GM23338 (cell line): Measurements from ENCODE around the gene EXOC6B. TPM values are rescaled to one million over a fixed set of nuclear protein-coding genes. Genes with fewer than 3 reads are reported as not detected.

ENCODE experiments used
- ATAC-seq: fragments of 200-7000 bp; cut with Tn5 transposase; 3 replicates; pipeline ENCODE4 v1.9.1; 2020
- DNase-seq: peaks from one replicate; pipeline ENCODE4 v3.0.0-alpha.2; 2015; ENCODE audit warnings: low spot score
- H2AFZ ChIP-seq: fragments of 200-600 bp; sonication (generic); 2 replicates; pipeline ENCODE4 v1.8.0; 2016; ENCODE audit warnings: antibody characterized with exemption, mild to moderate bottlenecking, moderate library complexity
- H3F3A ChIP-seq: fragments of 200-600 bp; sonication (generic); replicated peaks from 2 replicates; pipeline ENCODE4 v1.8.0; 2017; ENCODE audit warnings: antibody characterized with exemption, mixed run types, low read depth
- H3K27ac ChIP-seq: fragments of 200-600 bp; sonication (generic); 2 replicates; pipeline ENCODE4 v1.6.1; 2016; ENCODE audit warnings: low read depth
- H3K27me3 ChIP-seq: fragments of 200-600 bp; sonication (generic); 2 replicates; pipeline ENCODE4 v1.8.0; 2016; ENCODE audit warnings: mild to moderate bottlenecking, mixed run types, moderate library complexity; ENCODE audit not compliant: insufficient read depth
- H3K36me3 ChIP-seq: fragments of 200-600 bp; sonication (generic); 2 replicates; pipeline ENCODE4 v1.8.0; 2016; ENCODE audit warnings: mild to moderate bottlenecking; ENCODE audit not compliant: insufficient read depth
- H3K4me1 ChIP-seq: fragments of 200-600 bp; sonication (generic); 2 replicates; pipeline ENCODE4 v1.8.0; 2016; ENCODE audit warnings: mild to moderate bottlenecking, moderate library complexity; ENCODE audit not compliant: insufficient read depth
- H3K4me2 ChIP-seq: fragments of 200-600 bp; sonication (generic); 2 replicates; pipeline ENCODE4 v1.7.1; 2017; ENCODE audit warnings: mixed run types
- H3K4me3 ChIP-seq: fragments of 200-600 bp; sonication (generic); 2 replicates; pipeline ENCODE4 v1.6.1; 2016; ENCODE audit warnings: mixed run types
- H3K79me2 ChIP-seq: fragments of 200-600 bp; sonication (generic); replicated peaks from 2 replicates; pipeline ENCODE4 v1.8.0; 2017; ENCODE audit warnings: mild to moderate bottlenecking; ENCODE audit not compliant: insufficient read depth
- H3K9me2 ChIP-seq: fragments of 200-600 bp; sonication (generic); 2 replicates; pipeline ENCODE4 v1.8.0; 2017; ENCODE audit not compliant: insufficient read depth
- H4K20me1 ChIP-seq: fragments of 200-600 bp; sonication (generic); replicated peaks from 2 replicates; pipeline ENCODE4 v1.8.0; 2017; ENCODE audit warnings: mild to moderate bottlenecking; ENCODE audit not compliant: insufficient read depth
- H3K27ac Mint-ChIP-seq: 2 replicates; pipeline ENCODE4 v1.8.0; 2020; ENCODE audit warnings: inconsistent platforms, mild to moderate bottlenecking, moderate library complexity, mixed read lengths
- H3K27me3 Mint-ChIP-seq: 3 replicates; pipeline ENCODE4 v1.8.0; 2022; ENCODE audit warnings: low read depth, mild to moderate bottlenecking, moderate library complexity, mixed read lengths, inconsistent platforms; ENCODE audit not compliant: insufficient read depth, poor library complexity
- H3K36me3 Mint-ChIP-seq: 3 replicates; pipeline ENCODE4 v1.8.0; 2021; ENCODE audit warnings: low read depth, mild to moderate bottlenecking, inconsistent platforms, moderate library complexity, mixed read lengths
- H3K4me1 Mint-ChIP-seq: 3 replicates; pipeline ENCODE4 v1.8.0; 2020; ENCODE audit warnings: mild to moderate bottlenecking, inconsistent platforms, mixed read lengths
- H3K4me3 Mint-ChIP-seq: 3 replicates; pipeline ENCODE4 v1.8.0; 2021; ENCODE audit warnings: moderate library complexity, mild to moderate bottlenecking, inconsistent platforms, mixed read lengths
- H3K9me3 Mint-ChIP-seq: 3 replicates; pipeline ENCODE4 v1.8.0; 2020; ENCODE audit warnings: moderate library complexity, mild to moderate bottlenecking, inconsistent platforms, mixed read lengths
- CREB1 ChIP-seq: fragments of 250-450 bp; sonication (Bioruptor Pico); IDR thresholded peaks from 2 replicates; pipeline ENCODE4 v1.5.0; 2020; ENCODE audit warnings: low read depth, mild to moderate bottlenecking, moderate library complexity
- EZH2 ChIP-seq: fragments of 200-600 bp; sonication (generic); IDR thresholded peaks from one replicate; pipeline ENCODE4 v1.8.0; 2017; ENCODE audit warnings: antibody characterized with exemption, mild to moderate bottlenecking, low read depth; ENCODE audit not compliant: unreplicated experiment
- EZH2phosphoT487 ChIP-seq: fragments of 200-600 bp; sonication (generic); IDR thresholded peaks from one replicate; pipeline ENCODE4 v1.8.1; 2018; ENCODE audit warnings: antibody characterized with exemption; ENCODE audit not compliant: unreplicated experiment
- POLR2AphosphoS5 ChIP-seq: IDR thresholded peaks from 2 replicates; pipeline ENCODE4 v1.6.1; 2016; ENCODE audit warnings: antibody characterized with exemption, low read depth
- STAT1 ChIP-seq: IDR thresholded peaks from one replicate; pipeline ENCODE4 v1.6.1; 2016; ENCODE audit warnings: antibody characterized with exemption; ENCODE audit not compliant: unreplicated experiment
- ZNF114 ChIP-seq: fragments of 250-450 bp; sonication (Bioruptor Pico); IDR thresholded peaks from 2 replicates; pipeline ENCODE4 v1.5.0; 2020; ENCODE audit warnings: mild to moderate bottlenecking, moderate library complexity
- ZNF462 ChIP-seq: fragments of 250-450 bp; sonication (Bioruptor Pico); IDR thresholded peaks from 2 replicates; pipeline ENCODE4 v1.5.0; 2020; ENCODE audit warnings: mild to moderate bottlenecking, moderate library complexity
- polyA plus RNA-seq: library from polyadenylated mRNA; unstranded; fragments of >200 nt; fragmentation: Nextera tagmentation; extraction: Ambion mirVana; gene quantifications from 2 replicates; pipeline ENCODE4 v1.2.1, GENCODE V29; 2016
- total RNA-seq: library from RNA; depleted of rRNA; stranded (reverse); fragments of >200 nt; shearing (Covaris generic); gene quantifications from 2 replicates; pipeline ENCODE4 v1.2.3, GENCODE V29; 2014

EXOC6B gene
- total and polyA plus RNA-seq, 2 experiments from 2014 or later = 7.2 to 45.9 TPM

DNA sequence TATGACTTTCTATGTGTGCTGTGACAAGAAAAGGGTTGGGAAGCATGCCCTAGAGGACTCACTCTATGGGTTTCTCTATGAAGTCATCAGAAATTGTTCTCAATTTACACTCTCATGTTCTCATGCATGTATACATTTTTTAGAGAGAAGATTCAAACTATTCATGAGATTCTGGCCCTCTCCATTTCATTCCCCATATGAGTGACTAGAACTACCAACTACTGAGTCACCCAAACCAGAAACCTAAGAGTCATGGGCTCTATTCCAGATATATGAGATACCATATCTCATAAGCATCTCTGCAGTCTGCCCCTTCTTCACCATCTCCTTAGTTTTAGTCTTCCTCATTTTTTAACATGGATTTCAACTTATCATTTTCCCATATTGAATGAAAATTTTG is 87.7 kb downstream of the EXOC6B start:
- Histone ChIP-seq H3K36me3 (no peaks in the 10 kb centered on the region), H3K4me3 (no peak overlapping the region), H3K4me1 (no peaks in the 10 kb centered on the region), H3K27me3 (no peaks in the 10 kb centered on the region), H2AFZ (no peak overlapping the region), H3K79me2 (no peaks in the 10 kb centered on the region), H3K27ac (no peak overlapping the region), H3K9me2 (no peaks in the 10 kb centered on the region), H4K20me1 (no peaks in the 10 kb centered on the region), H3F3A (no peaks in the 10 kb centered on the region), H3K4me2 (no peak overlapping the region)
- no peaks in the 10 kb centered on the region; the same call in 2 of the 3 replicates for H3K36me3 Mint-ChIP-seq
- H3K27ac Mint-ChIP-seq = no peak overlapping the region
- no peak for DNase-seq
- H3K9me3 Mint-ChIP-seq = no peaks in the 10 kb centered on the region
- peaks cover 2% of the 10 kb centered on the region; the same call in 1 of the 3 replicates for H3K4me1 Mint-ChIP-seq
- H3K27me3 Mint-ChIP-seq = no peaks in the 10 kb centered on the region
- no peak overlapping the region for H3K4me3 Mint-ChIP-seq
- ATAC-seq = no peak
- TF ChIP-seq EZH2phosphoT487 (no peak), EZH2 (no peak), POLR2AphosphoS5 (no peak), ZNF462 (CRISPR knock-in tag) (no peak), CREB1 (no peak)

DNA sequence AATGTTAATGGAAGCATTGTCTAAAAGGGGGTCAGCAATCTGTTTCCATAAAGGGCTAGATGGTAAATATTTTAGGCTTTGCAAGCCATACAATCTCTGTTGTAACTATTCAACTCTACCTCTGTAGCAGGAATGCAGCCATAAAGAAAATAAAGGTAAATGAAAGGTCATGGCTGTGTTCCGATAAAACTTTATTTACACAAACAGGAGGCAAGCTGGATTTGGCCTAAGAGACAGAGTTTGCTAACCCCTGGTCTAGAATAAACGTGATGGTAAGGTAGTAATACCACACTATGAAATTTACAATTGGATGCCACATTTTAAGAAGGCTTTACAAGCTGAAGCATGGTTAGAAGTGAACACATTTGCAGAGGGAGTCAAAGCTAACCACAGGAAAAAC is 91.4 kb downstream of the EXOC6B start:
- Histone ChIP-seq H3K79me2 (no peaks in the 10 kb centered on the region), H3K4me1 (no peaks in the 10 kb centered on the region), H3K4me3 (no peak overlapping the region), H2AFZ (no peak overlapping the region), H3K27me3 (no peaks in the 10 kb centered on the region), H3K4me2 (no peak overlapping the region), H3K36me3 (no peaks in the 10 kb centered on the region), H3F3A (no peaks in the 10 kb centered on the region), H4K20me1 (no peaks in the 10 kb centered on the region), H3K9me2 (no peaks in the 10 kb centered on the region), H3K27ac (no peak overlapping the region)
- Mint-ChIP-seq H3K27ac (no peak overlapping the region), H3K27me3 (no peaks in the 10 kb centered on the region), H3K4me1 (peaks cover 2% of the 10 kb centered on the region; the same call in 1 of the 3 replicates), H3K4me3 (no peak overlapping the region), H3K9me3 (no peaks in the 10 kb centered on the region), H3K36me3 (no peaks in the 10 kb centered on the region)
- DNase-seq (no peak), ATAC-seq (no peak)
- no peak for TF ChIP-seq CREB1
- TF ChIP-seq ZNF114 (CRISPR knock-in tag) = no peak
- TF ChIP-seq ZNF462 (CRISPR knock-in tag) = no peak
- TF ChIP-seq EZH2 = no peak
- no peak for TF ChIP-seq STAT1
- TF ChIP-seq POLR2AphosphoS5 = no peak
